K562 (cell line): Measurements from ENCODE around the gene SESN2. TPM values are rescaled to one million over a fixed set of nuclear protein-coding genes. Genes with fewer than 3 reads are reported as not detected.
A peak's percentile ranks its signal among the peaks of the same experiment; 100 is the strongest.

Experiments used
- BHLHE40 ChIP-seq: IDR thresholded peaks from 2 replicates; pipeline ENCODE4 v1.6.1; 2011; ENCODE audit warnings: low read length, improper control_type of control experiment
- ETV6 ChIP-seq, 3 experiments: fragments of 150-350 bp in 1 of 3; sonication (generic) in 1 of 3; formaldehyde crosslinking in 1 of 3; IDR thresholded peaks; 2 replicates each; pipeline versions ENCODE4 v1.6.1 to v1.8.0; 2014 to 2022; ENCODE audit warnings: borderline replicate concordance in 2 of 3, low read depth in 2 of 3, antibody characterized with exemption in 1 of 3, low read length in 1 of 3, mild to moderate bottlenecking in 1 of 3, missing genetic modification reagents in 1 of 3
- GABPB1 ChIP-seq: sonication (generic); formaldehyde crosslinking; IDR thresholded peaks from 2 replicates; pipeline ENCODE4 v1.8.0; 2022; ENCODE audit warnings: mild to moderate bottlenecking, missing genetic modification reagents
- GABPB2 ChIP-seq: fragments of 250-450 bp; sonication (Bioruptor Pico); conservative IDR thresholded peaks from 2 replicates; pipeline ENCODE4 v1.5.1; 2021; ENCODE audit warnings: mild to moderate bottlenecking
- GTF2B ChIP-seq: IDR thresholded peaks from 2 replicates; pipeline ENCODE4 v1.6.1; 2011; ENCODE audit not compliant: insufficient read length; ENCODE audit errors: extremely low read depth
- HOXB6 ChIP-seq: fragments of 250-450 bp; sonication (Bioruptor Pico); IDR thresholded peaks from 2 replicates; pipeline ENCODE4 v1.5.1; 2022; ENCODE audit warnings: mild to moderate bottlenecking, borderline replicate concordance
- MCM2 ChIP-seq: fragments of 450-650 bp; IDR thresholded peaks from 2 replicates; pipeline ENCODE4 v1.6.1; 2017; ENCODE audit warnings: low read depth, mild to moderate bottlenecking
- MED1 ChIP-seq: sonication (generic); formaldehyde crosslinking; IDR thresholded peaks from 2 replicates; pipeline ENCODE4 v1.8.1; 2023; ENCODE audit warnings: missing genetic modification reagents, borderline replicate concordance
- NFE2L1 ChIP-seq: fragments of 450-650 bp; IDR thresholded peaks from 2 replicates; pipeline ENCODE4 v1.6.1; 2016; ENCODE audit warnings: missing genetic modification characterization, low read depth, mild to moderate bottlenecking, missing compliant biosample characterization, moderate library complexity, borderline replicate concordance
- PBX2 ChIP-seq, 2 experiments: IDR thresholded peaks in 1 of 2; conservative IDR thresholded peaks in 1 of 2; 2 replicates each; pipeline ENCODE4 v1.6.1; 2016; ENCODE audit warnings: low read depth in 2 of 2, mild to moderate bottlenecking in 1 of 2, missing compliant biosample characterization in 1 of 2, missing genetic modification characterization in 1 of 2, moderate library complexity in 1 of 2
- POLR2B ChIP-seq: fragments of 450-650 bp; IDR thresholded peaks from 2 replicates; pipeline ENCODE4 v1.6.1; 2018; ENCODE audit warnings: low read depth; ENCODE audit not compliant: partially characterized antibody
- POU5F1 ChIP-seq: fragments of 150-350 bp; IDR thresholded peaks from 2 replicates; pipeline ENCODE4 v1.6.1; 2014; ENCODE audit warnings: borderline replicate concordance, low read length, low read depth, mild to moderate bottlenecking; ENCODE audit not compliant: partially characterized antibody
- RBM22 ChIP-seq: fragments of 200-400 bp; formaldehyde crosslinking; IDR thresholded peaks from 2 replicates; pipeline ENCODE4 v1.6.1; 2018; ENCODE audit warnings: low read length, low read depth; ENCODE audit not compliant: poor library complexity, severe bottlenecking
- SNAPC5 ChIP-seq: fragments of 250-450 bp; sonication (Bioruptor Pico); IDR thresholded peaks from 2 replicates; pipeline ENCODE4 v1.8.0; 2021; ENCODE audit warnings: moderate library complexity, mild to moderate bottlenecking, inconsistent platforms
- SREBF2 ChIP-seq: sonication (generic); formaldehyde crosslinking; IDR thresholded peaks from 2 replicates; pipeline ENCODE4 v1.4.0; 2020; ENCODE audit warnings: mild to moderate bottlenecking, missing genetic modification reagents
- VEZF1 ChIP-seq: fragments of 200-800 bp; sonication (Bioruptor generic); IDR thresholded peaks from 2 replicates; pipeline ENCODE4 v1.6.1; 2017; ENCODE audit warnings: missing genetic modification characterization, missing compliant biosample characterization
- XRCC5 ChIP-seq: fragments of 200-400 bp; formaldehyde crosslinking; IDR thresholded peaks from 2 replicates; pipeline ENCODE4 v1.6.1; 2017; ENCODE audit warnings: low read depth, mild to moderate bottlenecking, low read length
- ZNF324 ChIP-seq: fragments of 250-450 bp; sonication (Bioruptor Pico); IDR thresholded peaks from 2 replicates; pipeline ENCODE4 v1.4.0; 2020; ENCODE audit warnings: mild to moderate bottlenecking
- ZNF551 ChIP-seq: fragments of 250-450 bp; sonication (Bioruptor Pico); IDR thresholded peaks from 2 replicates; pipeline ENCODE4 v1.5.0; 2021; ENCODE audit warnings: mild to moderate bottlenecking, moderate library complexity
- ZNF740 ChIP-seq, 3 experiments: fragments of 200-800 bp in 1 of 3; sonication (Bioruptor generic) in 1 of 3; sonication (generic) in 1 of 3; formaldehyde crosslinking in 1 of 3; IDR thresholded peaks; 2 replicates each; pipeline versions ENCODE4 v1.6.1 to v1.8.0; 2016 to 2022; ENCODE audit warnings: mild to moderate bottlenecking in 2 of 3, missing compliant biosample characterization in 2 of 3, missing genetic modification characterization in 2 of 3, missing genetic modification reagents in 1 of 3
- polyA plus RNA-seq, 8 experiments: library from polyadenylated mRNA; depleted of rRNA in 4 of 8; stranded (reverse) in 5 of 8; unstranded in 3 of 8; fragments of >200 nt; fragmentation: Nextera tagmentation in 2 of 8; fragmentation: Illumina TruSeq in 1 of 8; extraction: Ambion mirVana in 2 of 8; extraction: Trizol in 1 of 8; gene quantifications; 2 replicates each; pipeline versions ENCODE4 v1.2.1 to v1.2.3, GENCODE V29; 2011 to 2014; ENCODE audit warnings: inconsistent platforms in 1 of 8, missing spikeins in 1 of 8
- total RNA-seq, 7 experiments: library from RNA; depleted of rRNA in 6 of 7; stranded (reverse); fragments of >200 nt in 6 of 7; fragmentation: Illumina TruSeq in 2 of 7; extraction: Trizol in 2 of 7; gene quantifications; 2 replicates each; pipeline versions ENCODE4 v1.2.1 to v1.2.3, GENCODE V29; 2011 to 2021; ENCODE audit warnings: low replicate concordance in 1 of 7

Gene SESN2
- total and polyA plus RNA-seq, 9 of the 15 experiments (the other 6 are each of a cell fraction or from before 2014, with no cell fraction given) = 3.7 to 71.3 (median 16.8) TPM

- TF ChIP-seq PBX2 (CRISPR knock-in tag; IDR thresholded peaks at IDR 0.05; ENCODE audit: low read depth) (no peak), PBX2 (tag; conservative IDR thresholded peaks at IDR 0.05; ENCODE audit: low read depth) (no peak), VEZF1 (CRISPR knock-in tag) (peak; percentile 75), GABPB2 (CRISPR knock-in tag) (no peak; the same call in 1 of the 2 replicates), XRCC5 (no peak), GABPB1 (peak; percentile 68), ETV6 (IDR thresholded peaks at IDR 0.05; ENCODE audit: borderline replicate concordance in 1 of 2, low read depth in 2 of 2, low read length in 1 of 2) (no peak), ETV6 (CRISPR knock-in tag; IDR thresholded peaks at IDR 0.05; ENCODE audit: borderline replicate concordance) (0 out of 2 replicates have a peak, but pooled peaks have one; percentile 63), SNAPC5 (CRISPR knock-in tag) (no peak), RBM22 (no peak), NFE2L1 (no peak), BHLHE40 (peak; percentile 99), SREBF2 (CRISPR knock-in tag) (0 out of 2 replicates have a peak, but pooled peaks have one; percentile 37), POU5F1 (no peak), GTF2B (no peak), MCM2 (no peak), ZNF551 (CRISPR knock-in tag) (no peak), HOXB6 (CRISPR knock-in tag) (no peak), ZNF324 (CRISPR knock-in tag) (no peak), MED1 (no peak), POLR2B (peak; percentile 88), ZNF740 (CRISPR knock-in tag; IDR thresholded peaks at IDR 0.05) (no peak), ZNF740 (tag; IDR thresholded peaks at IDR 0.05) (no peak)
Measured at GRCh38 chr1:28232558-28233263, 26.6 kb upstream of the SESN2 start, which contains the start of gene DNAJC8 (continued).
